ENCODE data around the gene CALB2. TPM values are rescaled to one million over a fixed set of nuclear protein-coding genes. Genes with fewer than 3 reads are reported as not detected.

CALB2 gene
- polyA plus RNA-seq, 1 experiment: 2.9 TPM

- TF ChIP-seq, protein P1, sequence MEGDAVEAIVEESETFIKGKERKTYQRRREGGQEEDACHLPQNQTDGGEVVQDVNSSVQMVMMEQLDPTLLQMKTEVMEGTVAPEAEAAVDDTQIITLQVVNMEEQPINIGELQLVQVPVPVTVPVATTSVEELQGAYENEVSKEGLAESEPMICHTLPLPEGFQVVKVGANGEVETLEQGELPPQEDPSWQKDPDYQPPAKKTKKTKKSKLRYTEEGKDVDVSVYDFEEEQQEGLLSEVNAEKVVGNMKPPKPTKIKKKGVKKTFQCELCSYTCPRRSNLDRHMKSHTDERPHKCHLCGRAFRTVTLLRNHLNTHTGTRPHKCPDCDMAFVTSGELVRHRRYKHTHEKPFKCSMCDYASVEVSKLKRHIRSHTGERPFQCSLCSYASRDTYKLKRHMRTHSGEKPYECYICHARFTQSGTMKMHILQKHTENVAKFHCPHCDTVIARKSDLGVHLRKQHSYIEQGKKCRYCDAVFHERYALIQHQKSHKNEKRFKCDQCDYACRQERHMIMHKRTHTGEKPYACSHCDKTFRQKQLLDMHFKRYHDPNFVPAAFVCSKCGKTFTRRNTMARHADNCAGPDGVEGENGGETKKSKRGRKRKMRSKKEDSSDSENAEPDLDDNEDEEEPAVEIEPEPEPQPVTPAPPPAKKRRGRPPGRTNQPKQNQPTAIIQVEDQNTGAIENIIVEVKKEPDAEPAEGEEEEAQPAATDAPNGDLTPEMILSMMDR (IDR thresholded peaks at IDR 0.05; ENCODE audit: low read depth, low read length): no peak
- H3K9me3 ChIP-seq (ENCODE audit: control insufficient read depth, insufficient read depth, low read length): no peaks in the 10 kb centered on the region; the same call in 1 of the 2 replicates
- H3K4me3 ChIP-seq (ENCODE audit: low read depth, low read length): no peak overlapping the region
- H3K27me3 ChIP-seq (ENCODE audit: control insufficient read depth, insufficient read depth, low read length): peaks cover 21% of the 10 kb centered on the region
- POLR2A ChIA-PET: no interaction called here
- H3K27ac ChIP-seq (ENCODE audit: low read depth, low read length): no peak overlapping the region
- CTCF ChIA-PET: no interaction called here
- DNase-seq (ENCODE audit: low read depth, low spot score): no peak
Measured at GRCh38 chr16:71350821-71351557, 7.5 kb upstream of the CALB2 start.

DNA sequence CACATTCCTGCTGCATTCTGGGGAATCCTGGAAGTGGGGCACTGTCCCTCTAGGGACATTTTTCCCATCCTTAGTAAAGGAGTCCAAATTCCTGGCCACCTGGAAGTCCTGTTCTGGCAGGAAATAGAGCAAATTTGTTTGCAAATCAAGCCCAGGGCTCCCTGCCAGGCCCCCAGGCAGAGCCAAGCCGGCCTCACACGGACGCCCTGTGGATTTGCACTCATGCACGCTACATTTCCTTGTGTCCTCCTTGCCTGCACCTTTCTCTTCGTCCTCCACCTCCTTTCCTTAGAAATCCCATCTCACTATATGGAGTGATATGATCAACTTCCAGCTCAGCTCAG is 7.0 kb upstream of the CALB2 start:
- ChIA-PET CTCF (no interaction called here), POLR2A (no interaction called here)
- no peak for DNase-seq (ENCODE audit: low read depth, low spot score)
- Histone ChIP-seq H3K27me3 (ENCODE audit: control insufficient read depth, insufficient read depth, low read length) (peaks cover 21% of the 10 kb centered on the region), H3K9me3 (ENCODE audit: control insufficient read depth, insufficient read depth, low read length) (no peaks in the 10 kb centered on the region; the same call in 1 of the 2 replicates), H3K4me3 (ENCODE audit: low read depth, low read length) (no peak overlapping the region), H3K27ac (ENCODE audit: low read depth, low read length) (no peak overlapping the region)
- TF ChIP-seq, protein P1 (IDR thresholded peaks at IDR 0.05; ENCODE audit: low read depth, low read length): no peak

GRCh38 chr16:71352466-71352865 is 6.1 kb upstream of the CALB2 start:
- TF ChIP-seq, protein P1 (IDR thresholded peaks at IDR 0.05; ENCODE audit: low read depth, low read length): no peak
- Histone ChIP-seq H3K4me3 (ENCODE audit: low read depth, low read length) (no peak overlapping the region), H3K27ac (ENCODE audit: low read depth, low read length) (no peak overlapping the region), H3K27me3 (ENCODE audit: control insufficient read depth, insufficient read depth, low read length) (peaks cover 21% of the 10 kb centered on the region), H3K9me3 (ENCODE audit: control insufficient read depth, insufficient read depth, low read length) (no peaks in the 10 kb centered on the region; the same call in 1 of the 2 replicates)
- DNase-seq (ENCODE audit: low read depth, low spot score): no peak
- ChIA-PET CTCF (no interaction called here), POLR2A (no interaction called here)

DNA sequence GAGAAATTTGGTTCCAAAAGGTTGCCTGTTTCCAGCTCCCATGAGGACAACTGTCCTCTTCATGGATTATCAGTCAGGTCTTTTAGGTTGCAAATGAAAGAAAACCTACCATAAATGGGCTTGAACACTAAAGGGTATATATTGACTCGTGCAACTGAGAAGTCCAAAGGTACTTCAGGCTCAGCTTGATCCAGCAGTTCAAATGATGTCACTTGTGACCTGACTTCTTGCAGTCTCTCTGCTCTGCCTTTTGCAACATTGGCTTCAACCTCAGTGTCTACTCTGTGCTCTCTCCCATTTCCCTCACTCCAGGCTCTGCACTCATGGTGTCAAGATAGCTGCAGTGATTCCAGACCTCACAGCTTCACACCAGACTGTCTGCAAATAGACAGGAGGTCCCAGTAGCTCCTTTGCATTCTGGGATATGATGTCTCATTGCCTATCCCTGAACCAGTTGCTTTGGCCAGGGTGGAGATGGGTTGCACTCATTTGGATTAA is 5.5 kb upstream of the CALB2 start:
- ChIA-PET POLR2A (no interaction called here), CTCF (interaction anchor here (2.3 kb wide), 1 partner anchor 41 kb away, joined by 6 read pairs; no protein-coding TSS in a partner anchor)
- H3K4me3 ChIP-seq (ENCODE audit: low read depth, low read length): no peak overlapping the region
- TF ChIP-seq, protein P1 (IDR thresholded peaks at IDR 0.05; ENCODE audit: low read depth, low read length): no peak
- H3K27ac ChIP-seq (ENCODE audit: low read depth, low read length): no peak overlapping the region
- peaks cover 21% of the 10 kb centered on the region for H3K27me3 ChIP-seq (ENCODE audit: control insufficient read depth, insufficient read depth, low read length)
- DNase-seq (ENCODE audit: low read depth, low spot score): no peak
- H3K9me3 ChIP-seq (ENCODE audit: control insufficient read depth, insufficient read depth, low read length): no peaks in the 10 kb centered on the region; the same call in 1 of the 2 replicates

DNA sequence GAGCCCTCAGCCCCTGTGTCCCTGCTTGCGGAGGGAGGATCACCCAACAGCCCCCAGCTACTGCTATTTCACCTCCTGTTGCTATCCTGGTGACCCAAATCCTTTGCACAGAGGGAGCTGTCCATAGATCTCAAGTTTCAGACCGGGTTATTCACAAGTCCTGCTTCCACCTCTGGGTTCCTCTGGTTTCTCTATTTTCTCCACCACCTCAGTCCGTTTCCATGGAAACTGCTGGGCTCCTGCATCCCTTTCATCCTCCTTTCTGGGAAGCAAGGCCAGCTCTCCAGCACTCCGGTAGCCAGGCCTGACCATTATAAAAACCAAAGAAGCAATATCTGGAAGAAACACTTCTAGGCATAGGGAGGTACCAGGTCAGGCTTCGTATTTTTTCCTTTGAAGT is 4.8 kb upstream of the CALB2 start:
- ChIA-PET CTCF (interaction anchor here (2.3 kb wide), 1 partner anchor 42 kb away, joined by 6 read pairs; no protein-coding TSS in a partner anchor), POLR2A (no interaction called here)
- TF ChIP-seq, protein P1 (IDR thresholded peaks at IDR 0.05; ENCODE audit: low read depth, low read length): no peak
- H3K9me3 ChIP-seq (ENCODE audit: control insufficient read depth, insufficient read depth, low read length): no peaks in the 10 kb centered on the region; the same call in 1 of the 2 replicates
- no peak for DNase-seq (ENCODE audit: low read depth, low spot score)
- H3K27ac ChIP-seq (ENCODE audit: low read depth, low read length): no peak overlapping the region
- H3K27me3 ChIP-seq (ENCODE audit: control insufficient read depth, insufficient read depth, low read length): peaks cover 21% of the 10 kb centered on the region
- no peak overlapping the region for H3K4me3 ChIP-seq (ENCODE audit: low read depth, low read length)
